Fibroblast of the aortic adventitia (primary cell): Measurements from ENCODE around the gene UNC5A. TPM values are rescaled to one million over a fixed set of nuclear protein-coding genes. Genes with fewer than 3 reads are reported as not detected.

Experiments
- DNase-seq: peaks from one replicate; pipeline ENCODE4 v3.0.0-alpha.2; 2010; ENCODE audit warnings: low read depth
- H3K4me3 ChIP-seq: 2 replicates; pipeline ENCODE4 v1.5.1; 2011; ENCODE audit warnings: low read depth, mild to moderate bottlenecking, control low read depth, low read length, moderate library complexity
- CTCF ChIP-seq: IDR thresholded peaks from 2 replicates; pipeline ENCODE4 v1.5.1; 2011; ENCODE audit warnings: mild to moderate bottlenecking, low read length, control low read depth, inconsistent platforms; ENCODE audit not compliant: insufficient read depth
- total RNA-seq: library from RNA; depleted of rRNA; stranded (reverse); fragments of >200 nt; gene quantifications from 2 replicates; pipeline ENCODE4 v1.2.3, GENCODE V29; 2012; ENCODE audit warnings: low replicate concordance

UNC5A gene
- total RNA-seq, 1 donor, result not detected

GRCh38 chr5:176771102-176771845 lies 39.1 kb upstream of the UNC5A start:
- H3K4me3 ChIP-seq, result no peak overlapping the region
- no peak for TF ChIP-seq CTCF
- no peak for DNase-seq

- H3K4me3 ChIP-seq, result no peak overlapping the region
- TF ChIP-seq CTCF, result no peak
- DNase-seq, result no peak
Observed at GRCh38 chr5:176772271-176773210, 37.8 kb upstream of the UNC5A start.

DNA sequence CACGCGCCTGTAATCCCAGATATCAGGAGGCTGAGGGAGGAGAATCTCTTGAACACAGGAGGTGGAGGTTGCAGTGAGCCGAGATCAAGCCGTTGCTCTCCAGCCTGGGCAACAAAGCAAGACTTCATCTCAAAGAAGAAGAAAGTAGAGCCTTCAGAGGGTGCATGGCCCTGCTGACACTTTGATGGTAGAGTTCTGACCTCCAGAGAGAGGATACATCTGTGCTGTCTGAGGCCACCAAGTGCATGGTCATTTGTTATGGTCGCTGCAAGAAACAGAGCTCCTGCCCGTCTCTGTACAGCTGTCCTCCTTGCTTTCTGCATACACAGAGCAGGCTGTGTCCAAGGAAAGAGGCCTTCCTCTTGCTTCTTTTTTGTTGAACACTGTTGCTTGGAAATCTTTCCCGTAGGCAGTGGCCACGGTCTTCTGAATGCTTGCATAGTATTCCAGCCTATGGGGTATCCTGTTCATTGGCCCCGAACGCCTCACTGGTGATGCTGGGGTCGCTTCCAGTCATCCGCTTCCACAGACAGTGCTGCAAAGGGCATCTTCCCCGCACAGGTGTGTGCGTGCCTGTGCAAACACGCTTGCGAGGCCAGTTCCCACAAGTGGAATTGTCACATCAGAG lies 36.8 kb upstream of the UNC5A start:
- TF ChIP-seq CTCF, result no peak
- no peak overlapping the region for H3K4me3 ChIP-seq
- no peak for DNase-seq

GRCh38 chr5:176774216-176775171 lies 35.9 kb upstream of the UNC5A start:
- no peak for DNase-seq
- no peak for TF ChIP-seq CTCF
- H3K4me3 ChIP-seq, result no peak overlapping the region

- TF ChIP-seq CTCF, result no peak
- no peak overlapping the region for H3K4me3 ChIP-seq
- DNase-seq, result no peak
Observed at GRCh38 chr5:176775409-176775808, 35.0 kb upstream of the UNC5A start.
